ENCODE measurements around the gene MED12L.

MED12L gene

GRCh38 chr3:151410891-151411559 lies 325.6 kb downstream of the MED12L start:
- DNase-seq (ENCODE audit: extremely low read depth, low read depth) = no peak
- TF ChIP-seq CTCF (IDR thresholded peaks at IDR 0.05; ENCODE audit: low read depth, low read length) = no peak

GRCh38 chr3:151412989-151413388 lies 327.5 kb downstream of the MED12L start:
- TF ChIP-seq CTCF (IDR thresholded peaks at IDR 0.05; ENCODE audit: low read depth, low read length) = no peak
- DNase-seq (ENCODE audit: extremely low read depth, low read depth) = no peak

GRCh38 chr3:151415289-151415688 lies 329.8 kb downstream of the MED12L start:
- no peak for TF ChIP-seq CTCF (IDR thresholded peaks at IDR 0.05; ENCODE audit: low read depth, low read length)

GRCh38 chr3:151419806-151420205 lies 334.3 kb downstream of the MED12L start:
- DNase-seq (ENCODE audit: extremely low read depth, low read depth) = no peak
- TF ChIP-seq CTCF (IDR thresholded peaks at IDR 0.05; ENCODE audit: low read depth, low read length) = no peak

More at GRCh38 chr3:151415289-151415688, 329.8 kb downstream of the MED12L start:
- DNase-seq (ENCODE audit: extremely low read depth, low read depth) = no peak

GRCh38 chr3:151421938-151422337 lies 336.5 kb downstream of the MED12L start:
- DNase-seq (ENCODE audit: extremely low read depth, low read depth) = no peak
- no peak for TF ChIP-seq CTCF (IDR thresholded peaks at IDR 0.05; ENCODE audit: low read depth, low read length)

GRCh38 chr3:151423091-151423490 lies 337.6 kb downstream of the MED12L start:
- TF ChIP-seq CTCF (IDR thresholded peaks at IDR 0.05; ENCODE audit: low read depth, low read length) = no peak
- DNase-seq (ENCODE audit: extremely low read depth, low read depth) = no peak

- no peak for DNase-seq (ENCODE audit: extremely low read depth, low read depth)
- no peak; the same call in 1 of the 2 replicates for TF ChIP-seq CTCF (IDR thresholded peaks at IDR 0.05; ENCODE audit: low read depth, low read length)
Observed at GRCh38 chr3:151425627-151426340, 340.3 kb downstream of the MED12L start.

Data from AG09319 (cell line).